ENCODE results near the gene STAMBPL1.

STAMBPL1 gene

GRCh38 chr10:88953662-88954061, 73.6 kb downstream of the STAMBPL1 start:
- Histone ChIP-seq H3K9me3 (ENCODE audit: insufficient read depth, low read length) (no peaks in the 10 kb centered on the region), H4K20me1 (ENCODE audit: insufficient read depth, low read length) (no peaks in the 10 kb centered on the region), H3K27me3 (ENCODE audit: low read depth, low read length) (no peaks in the 10 kb centered on the region), H3K4me1 (ENCODE audit: low read length) (peaks cover 30% of the 10 kb centered on the region), H3K79me2 (ENCODE audit: low read length) (no peaks in the 10 kb centered on the region), H3K4me3 (ENCODE audit: low read length) (no peak overlapping the region), H3K9ac (ENCODE audit: low read length) (no peak overlapping the region), H3K36me3 (replicated peaks; ENCODE audit: low read depth, low read length) (no peaks in the 10 kb centered on the region), H3K27ac (ENCODE audit: low read length) (no peak overlapping the region), H2AFZ (ENCODE audit: low read depth, low read length) (no peak overlapping the region), H3K4me2 (ENCODE audit: low read length) (no peak overlapping the region)
- TF ChIP-seq CTCF (IDR thresholded peaks at IDR 0.05; ENCODE audit: low read depth, low read length): no peak
- no peak for TF ChIP-seq EZH2phosphoT487 (IDR thresholded peaks at IDR 0.05; ENCODE audit: low read depth)

- H3K4me1 ChIP-seq (ENCODE audit: low read length): peaks cover 30% of the 10 kb centered on the region
- H3K9me3 ChIP-seq (ENCODE audit: insufficient read depth, low read length): no peaks in the 10 kb centered on the region
- H3K4me3 ChIP-seq (ENCODE audit: low read length): no peak overlapping the region
- H4K20me1 ChIP-seq (ENCODE audit: insufficient read depth, low read length): no peaks in the 10 kb centered on the region
- no peaks in the 10 kb centered on the region for H3K36me3 ChIP-seq (replicated peaks; ENCODE audit: low read depth, low read length)
- TF ChIP-seq EZH2phosphoT487 (IDR thresholded peaks at IDR 0.05; ENCODE audit: low read depth) (no peak), CTCF (IDR thresholded peaks at IDR 0.05; ENCODE audit: low read depth, low read length) (no peak)
- H3K9ac ChIP-seq (ENCODE audit: low read length): no peak overlapping the region
- no peak overlapping the region for H3K27ac ChIP-seq (ENCODE audit: low read length)
- H2AFZ ChIP-seq (ENCODE audit: low read depth, low read length): no peak overlapping the region
- no peak overlapping the region for H3K4me2 ChIP-seq (ENCODE audit: low read length)
- no peaks in the 10 kb centered on the region for H3K79me2 ChIP-seq (ENCODE audit: low read length)
- no peaks in the 10 kb centered on the region for H3K27me3 ChIP-seq (ENCODE audit: low read depth, low read length)
These were observed 74.5 kb downstream of the STAMBPL1 start for GRCh38 chr10:88954458-88955083.

- Histone ChIP-seq H3K36me3 (replicated peaks; ENCODE audit: low read depth, low read length) (no peaks in the 10 kb centered on the region), H3K9me3 (ENCODE audit: insufficient read depth, low read length) (no peaks in the 10 kb centered on the region), H3K4me1 (ENCODE audit: low read length) (peaks cover 3% of the 10 kb centered on the region; the same call in 1 of the 2 replicates), H3K4me3 (ENCODE audit: low read length) (no peak overlapping the region), H4K20me1 (ENCODE audit: insufficient read depth, low read length) (no peaks in the 10 kb centered on the region), H2AFZ (ENCODE audit: low read depth, low read length) (no peak overlapping the region), H3K27me3 (ENCODE audit: low read depth, low read length) (no peaks in the 10 kb centered on the region), H3K9ac (ENCODE audit: low read length) (no peak overlapping the region), H3K4me2 (ENCODE audit: low read length) (no peak overlapping the region), H3K27ac (ENCODE audit: low read length) (no peak overlapping the region), H3K79me2 (ENCODE audit: low read length) (no peaks in the 10 kb centered on the region)
- no peak for TF ChIP-seq CTCF (IDR thresholded peaks at IDR 0.05; ENCODE audit: low read depth, low read length)
- no peak for TF ChIP-seq EZH2phosphoT487 (IDR thresholded peaks at IDR 0.05; ENCODE audit: low read depth)
These were observed 77.3 kb downstream of the STAMBPL1 start for GRCh38 chr10:88957381-88957780.

GRCh38 chr10:88958721-88959120, 78.7 kb downstream of the STAMBPL1 start:
- no peak overlapping the region for H3K27ac ChIP-seq (ENCODE audit: low read length)
- TF ChIP-seq EZH2phosphoT487 (IDR thresholded peaks at IDR 0.05; ENCODE audit: low read depth) (no peak), CTCF (IDR thresholded peaks at IDR 0.05; ENCODE audit: low read depth, low read length) (no peak)
- no peak overlapping the region for H2AFZ ChIP-seq (ENCODE audit: low read depth, low read length)
- H3K79me2 ChIP-seq (ENCODE audit: low read length): no peaks in the 10 kb centered on the region
- no peak overlapping the region for H3K9ac ChIP-seq (ENCODE audit: low read length)
- peaks cover 3% of the 10 kb centered on the region; the same call in 1 of the 2 replicates for H3K4me1 ChIP-seq (ENCODE audit: low read length)
- H3K4me2 ChIP-seq (ENCODE audit: low read length): no peak overlapping the region
- H3K36me3 ChIP-seq (replicated peaks; ENCODE audit: low read depth, low read length): no peaks in the 10 kb centered on the region
- H3K27me3 ChIP-seq (ENCODE audit: low read depth, low read length): no peaks in the 10 kb centered on the region
- H3K9me3 ChIP-seq (ENCODE audit: insufficient read depth, low read length): no peaks in the 10 kb centered on the region
- no peaks in the 10 kb centered on the region for H4K20me1 ChIP-seq (ENCODE audit: insufficient read depth, low read length)
- H3K4me3 ChIP-seq (ENCODE audit: low read length): no peak overlapping the region

Measured in OCI-LY3 (cell line).